ENCODE data around the gene FILIP1L. TPM values are rescaled to one million over a fixed set of nuclear protein-coding genes. Genes with fewer than 3 reads are reported as not detected.
A peak's percentile ranks its signal among the peaks of the same experiment; 100 is the strongest.

FILIP1L gene
- total RNA-seq, 4 donors from 2014 or later: 87.1 to 115 (median 99.6) TPM

DNA sequence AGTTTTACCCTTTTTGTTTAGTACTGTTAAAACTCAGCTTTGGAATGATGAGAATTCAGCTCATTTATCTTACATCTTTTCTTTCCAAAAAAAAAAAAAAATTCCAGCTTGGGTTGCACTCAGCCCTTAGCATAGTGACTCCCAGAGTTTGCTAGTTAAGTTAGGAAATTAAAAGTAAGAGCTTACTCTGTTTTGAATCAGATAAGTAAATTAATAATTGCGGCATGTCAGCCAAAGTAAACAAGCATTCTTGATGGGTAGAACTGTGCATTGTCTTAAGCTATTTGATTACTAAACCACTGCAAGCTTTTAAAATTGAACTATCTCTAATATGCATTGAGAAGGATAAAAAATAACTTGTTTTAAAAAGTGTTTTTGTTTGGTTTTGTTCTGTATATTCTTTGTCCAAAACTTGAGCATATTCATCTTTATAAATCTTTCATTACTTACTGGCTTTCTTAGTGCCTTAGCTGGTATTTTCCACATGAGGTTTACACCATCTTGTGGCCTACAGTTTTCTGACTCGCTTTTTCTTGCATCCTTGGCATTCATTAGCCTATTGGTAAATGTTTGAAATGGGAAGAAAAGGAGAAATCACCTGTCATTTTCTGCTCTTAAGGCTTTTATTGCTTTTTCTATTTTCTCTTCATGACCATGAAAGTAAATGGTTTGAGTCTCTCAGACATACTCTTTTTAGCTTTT is 107.6 kb downstream of the FILIP1L start:
- H3K4me3 ChIP-seq: no peak overlapping the region
- H3K36me3 ChIP-seq: no peaks in the 10 kb centered on the region
- peaks cover 60 to 65% of the 10 kb centered on the region in 2 donors for H3K4me1 ChIP-seq
- H3K9me3 ChIP-seq: no peaks in the 10 kb centered on the region
- H3K27ac ChIP-seq: peak overlapping the region; percentile 41 to 53 (median 46)
- ATAC-seq (no peak), DNase-seq (no peak)
- no peak for TF ChIP-seq POLR2A (IDR thresholded peaks at IDR 0.05)
- TF ChIP-seq, protein P1, sequence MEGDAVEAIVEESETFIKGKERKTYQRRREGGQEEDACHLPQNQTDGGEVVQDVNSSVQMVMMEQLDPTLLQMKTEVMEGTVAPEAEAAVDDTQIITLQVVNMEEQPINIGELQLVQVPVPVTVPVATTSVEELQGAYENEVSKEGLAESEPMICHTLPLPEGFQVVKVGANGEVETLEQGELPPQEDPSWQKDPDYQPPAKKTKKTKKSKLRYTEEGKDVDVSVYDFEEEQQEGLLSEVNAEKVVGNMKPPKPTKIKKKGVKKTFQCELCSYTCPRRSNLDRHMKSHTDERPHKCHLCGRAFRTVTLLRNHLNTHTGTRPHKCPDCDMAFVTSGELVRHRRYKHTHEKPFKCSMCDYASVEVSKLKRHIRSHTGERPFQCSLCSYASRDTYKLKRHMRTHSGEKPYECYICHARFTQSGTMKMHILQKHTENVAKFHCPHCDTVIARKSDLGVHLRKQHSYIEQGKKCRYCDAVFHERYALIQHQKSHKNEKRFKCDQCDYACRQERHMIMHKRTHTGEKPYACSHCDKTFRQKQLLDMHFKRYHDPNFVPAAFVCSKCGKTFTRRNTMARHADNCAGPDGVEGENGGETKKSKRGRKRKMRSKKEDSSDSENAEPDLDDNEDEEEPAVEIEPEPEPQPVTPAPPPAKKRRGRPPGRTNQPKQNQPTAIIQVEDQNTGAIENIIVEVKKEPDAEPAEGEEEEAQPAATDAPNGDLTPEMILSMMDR (IDR thresholded peaks at IDR 0.05 in 4 of 5, conservative IDR thresholded peaks at IDR 0.05 in 1 of 5): peak in 1 of 5 experiments; percentile 15
- H3K27me3 ChIP-seq: no peaks in the 10 kb centered on the region
- intact Hi-C loops (cut with DNase I; ENCODE audit: low total_unique reads): loop anchor here (5.0 kb wide), 1 partner anchor 129 kb away; no protein-coding TSS in a partner anchor
- in situ Hi-C loops (cut with MboI; ENCODE audit: low sequenced_read_pairs in 4 of 4): no loop called here

DNA sequence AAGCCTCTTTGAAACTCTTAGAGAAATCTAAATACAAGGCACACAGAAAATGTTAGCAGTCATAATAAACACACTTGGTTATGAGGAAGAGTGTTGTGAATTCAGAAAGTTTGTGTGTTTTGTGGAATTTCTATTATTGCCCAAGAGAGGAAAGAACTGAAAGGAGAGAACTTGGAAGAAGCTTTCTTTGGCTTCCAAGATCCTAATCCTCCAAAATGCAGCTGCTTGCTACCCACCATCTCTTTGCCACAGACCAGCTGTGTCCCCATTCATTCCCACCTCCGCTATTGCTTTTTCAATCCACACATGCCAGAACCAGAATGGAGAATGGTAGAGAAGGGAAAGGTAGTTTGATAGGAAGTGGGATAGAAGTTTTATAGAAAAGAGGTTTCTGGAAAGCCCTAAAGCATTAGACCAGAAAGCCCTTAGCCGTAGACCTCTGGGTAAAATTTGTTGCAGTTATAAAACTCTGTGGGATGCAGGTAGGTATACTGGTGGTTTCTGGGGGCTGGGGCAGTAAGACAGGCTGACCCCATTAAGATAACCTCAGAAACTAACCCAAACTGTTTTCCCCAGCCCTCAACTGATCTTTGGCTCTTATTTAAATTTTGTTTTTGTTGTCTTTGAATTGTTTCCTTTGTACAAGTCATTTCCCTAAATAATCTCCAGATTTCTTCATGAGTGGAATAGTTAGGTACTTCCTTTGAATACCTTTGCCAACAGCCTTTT is 108.5 kb downstream of the FILIP1L start:
- Histone ChIP-seq H3K4me3 (no peak overlapping the region), H3K27me3 (no peaks in the 10 kb centered on the region), H3K9me3 (no peaks in the 10 kb centered on the region), H3K36me3 (no peaks in the 10 kb centered on the region), H3K4me1 (peaks cover 60% of the 10 kb centered on the region in 2 donors), H3K27ac (peak overlapping the region; percentile 41 to 53 (median 46))
- intact Hi-C loops (cut with DNase I; ENCODE audit: low total_unique reads) (loop anchor here (5.0 kb wide), 1 partner anchor 129 kb away; no protein-coding TSS in a partner anchor), in situ Hi-C loops (cut with MboI; ENCODE audit: low sequenced_read_pairs in 4 of 4) (no loop called here)
- ATAC-seq (no peak), DNase-seq (no peak)
- no peak for TF ChIP-seq POLR2A (IDR thresholded peaks at IDR 0.05)
- TF ChIP-seq, protein P1 (IDR thresholded peaks at IDR 0.05 in 4 of 5, conservative IDR thresholded peaks at IDR 0.05 in 1 of 5): no peak

DNA sequence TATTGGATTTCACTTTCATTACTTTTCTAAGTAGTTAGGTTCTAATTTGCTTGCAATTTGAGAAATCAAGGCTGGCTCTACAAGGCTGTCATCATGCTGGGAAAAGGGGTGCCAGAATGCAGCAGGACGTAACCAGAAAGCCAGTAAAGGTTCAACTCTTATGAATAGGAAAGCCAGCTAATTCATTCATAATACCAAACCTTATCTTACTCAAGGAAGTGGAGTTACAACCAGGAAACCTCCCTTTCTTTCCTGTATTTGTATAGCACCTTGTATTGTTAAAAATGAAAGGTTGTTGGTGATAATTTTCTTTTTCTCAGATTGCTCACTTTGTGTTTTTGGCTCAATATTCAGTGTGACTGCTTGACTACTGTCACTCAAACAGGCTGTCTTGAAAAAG is 109.4 kb downstream of the FILIP1L start:
- ATAC-seq (no peak), DNase-seq (no peak)
- in situ Hi-C loops (cut with MboI; ENCODE audit: low sequenced_read_pairs in 4 of 4) (no loop called here), intact Hi-C loops (cut with DNase I; ENCODE audit: low total_unique reads) (loop anchor here (5.0 kb wide), 1 partner anchor 128 kb away; no protein-coding TSS in a partner anchor)
- no peaks in the 10 kb centered on the region for H3K36me3 ChIP-seq
- peak overlapping the region; percentile 27 to 53 (median 46) for H3K27ac ChIP-seq
- no peak for TF ChIP-seq POLR2A (IDR thresholded peaks at IDR 0.05)
- TF ChIP-seq, protein P1 (IDR thresholded peaks at IDR 0.05 in 4 of 5, conservative IDR thresholded peaks at IDR 0.05 in 1 of 5): no peak
- no peaks in the 10 kb centered on the region for H3K27me3 ChIP-seq
- no peak overlapping the region for H3K4me3 ChIP-seq
- peaks cover 51 to 59% of the 10 kb centered on the region in 2 donors for H3K4me1 ChIP-seq
- H3K9me3 ChIP-seq: no peaks in the 10 kb centered on the region

DNA sequence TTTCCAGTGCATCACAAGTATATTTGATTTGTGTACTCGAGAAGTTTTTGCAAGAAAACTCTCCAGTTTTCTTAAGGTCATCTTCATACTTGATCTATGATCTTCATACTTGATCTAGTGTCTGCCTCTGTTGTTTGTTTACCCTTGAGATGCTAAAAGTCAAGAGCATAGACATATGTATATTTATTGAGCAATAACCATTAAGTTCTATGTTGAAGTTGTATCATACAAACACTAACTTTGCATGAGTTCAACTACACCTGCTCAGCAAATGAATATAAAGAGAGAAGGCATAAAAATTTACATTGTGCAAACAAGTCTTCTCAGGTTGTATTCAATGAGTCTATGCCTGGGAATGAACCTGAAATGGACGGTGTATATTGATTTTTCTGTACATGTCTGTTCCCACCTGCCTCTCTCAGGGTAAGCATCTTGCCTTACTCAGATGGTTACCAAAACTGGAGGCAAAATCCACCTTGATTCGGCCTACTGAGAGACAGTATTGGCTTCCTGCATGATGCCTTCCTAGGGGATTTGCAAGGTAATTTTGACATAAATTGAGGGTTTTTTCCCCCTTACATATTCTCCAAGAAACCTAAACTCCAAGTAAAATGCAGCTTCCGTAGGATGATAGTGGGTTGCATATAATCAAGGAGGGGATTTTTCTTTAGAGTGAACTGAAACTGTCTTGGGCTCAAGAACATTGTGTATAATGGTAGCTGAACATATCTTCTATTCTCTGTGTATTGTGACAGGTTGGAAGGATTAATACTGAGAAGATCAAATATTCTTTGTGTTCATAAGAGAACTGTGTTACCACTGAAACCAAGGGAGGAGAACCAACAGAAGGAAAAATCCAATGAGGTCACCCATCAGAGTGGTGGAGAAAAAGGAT is 110.4 kb downstream of the FILIP1L start:
- in situ Hi-C loops (cut with MboI; ENCODE audit: low sequenced_read_pairs in 4 of 4): no loop called here

More for the DNA sequence above, 110.4 kb downstream of the FILIP1L start:
- no peak overlapping the region for H3K4me3 ChIP-seq
- intact Hi-C loops (cut with DNase I; ENCODE audit: low total_unique reads): no loop called here
- H3K9me3 ChIP-seq: no peaks in the 10 kb centered on the region
- DNase-seq (no peak), ATAC-seq (no peak)
- peak overlapping the region in 3 of 4 donors; percentile 11 to 48 (median 43) for H3K27ac ChIP-seq
- peaks cover 41 to 49% of the 10 kb centered on the region in 2 donors for H3K4me1 ChIP-seq
- no peaks in the 10 kb centered on the region for H3K27me3 ChIP-seq
- TF ChIP-seq, protein P1 (IDR thresholded peaks at IDR 0.05 in 4 of 5, conservative IDR thresholded peaks at IDR 0.05 in 1 of 5): no peak
- TF ChIP-seq POLR2A (IDR thresholded peaks at IDR 0.05): no peak
- H3K36me3 ChIP-seq: no peaks in the 10 kb centered on the region
